Esophagus squamous epithelium (tissue), 5 donors: ENCODE measurements around the gene MYO1D. TPM values are rescaled to one million over a fixed set of nuclear protein-coding genes. Genes with fewer than 3 reads are reported as not detected.

Experiments
- DNase-seq: peaks from one replicate; lab custom pipeline; 2025; lab: John Stamatoyannopoulos, UW
- H3K27ac ChIP-seq, 4 donors: fragments of 200-600 bp; sonication (generic); one replicate each; pipeline ENCODE4 v1.5.1; 2016 to 2019; ENCODE audit warnings: mild to moderate bottlenecking in 1 of 4
- H3K27me3 ChIP-seq, 4 donors: fragments of 200-600 bp; sonication (generic); 1 replicate in 3 of 4; 2 replicates in 1 of 4; pipeline versions ENCODE4 v1.5.1 to v1.6.0; 2017 to 2021; ENCODE audit warnings: antibody characterized with exemption in 1 of 4
- H3K36me3 ChIP-seq, 3 donors: fragments of 200-600 bp; sonication (generic); one replicate each; pipeline ENCODE4 v1.5.1; 2016 to 2019
- H3K4me1 ChIP-seq, 3 donors: fragments of 200-600 bp; sonication (generic); one replicate each; pipeline ENCODE4 v1.5.1; 2017 to 2019
- H3K4me3 ChIP-seq, 4 donors: fragments of 200-600 bp; sonication (generic); 1 replicate in 3 of 4; 2 replicates in 1 of 4; pipeline ENCODE4 v1.5.1; 2016 to 2019; ENCODE audit warnings: mild to moderate bottlenecking in 2 of 4, moderate library complexity in 1 of 4
- H3K9me3 ChIP-seq, 3 donors: fragments of 200-600 bp; sonication (generic); one replicate each; pipeline ENCODE4 v1.5.1; 2016 to 2019
- POLR2A ChIP-seq, 4 donors: fragments of 450-650 bp; IDR thresholded peaks; one replicate each; pipeline ENCODE4 v1.6.1; 2017; ENCODE audit warnings: antibody characterized with exemption in 4 of 4, mild to moderate bottlenecking in 4 of 4, moderate library complexity in 3 of 4
- WGBS, 2 donors: methylation state at CpG; one replicate each; pipeline ENCODE4 v1.1.5; 2018; 5-methylcytosine and 5-hydroxymethylcytosine counted together
- intact Hi-C: fragments of 100-400 bp; cut with DNase I; formaldehyde crosslinking; loops from one replicate; pipeline ENCODE4 v1.15.0; 2022
- total RNA-seq, 4 donors: library from RNA; depleted of rRNA; stranded (reverse); fragments of >200 nt; gene quantifications; one replicate each; pipeline ENCODE4 v1.1.0, GENCODE V29; 2016
- TF ChIP-seq, protein P1 (sequence below), 6 experiments: fragments of 450-650 bp in 4 of 6; fragments of 200-600 bp in 2 of 6; sonication (generic) in 2 of 6; IDR thresholded peaks; one replicate each; pipeline ENCODE4 v1.5.1; 2016 to 2019; ENCODE audit warnings: antibody characterized with exemption in 6 of 6, mild to moderate bottlenecking in 4 of 6, moderate library complexity in 4 of 6
- donor health status: DM: yes; HTN: yes; CAD: no.

The MYO1D gene
- total RNA-seq, 4 donors from 2014 or later: 58.8 to 86.8 (median 64.3) TPM

DNA sequence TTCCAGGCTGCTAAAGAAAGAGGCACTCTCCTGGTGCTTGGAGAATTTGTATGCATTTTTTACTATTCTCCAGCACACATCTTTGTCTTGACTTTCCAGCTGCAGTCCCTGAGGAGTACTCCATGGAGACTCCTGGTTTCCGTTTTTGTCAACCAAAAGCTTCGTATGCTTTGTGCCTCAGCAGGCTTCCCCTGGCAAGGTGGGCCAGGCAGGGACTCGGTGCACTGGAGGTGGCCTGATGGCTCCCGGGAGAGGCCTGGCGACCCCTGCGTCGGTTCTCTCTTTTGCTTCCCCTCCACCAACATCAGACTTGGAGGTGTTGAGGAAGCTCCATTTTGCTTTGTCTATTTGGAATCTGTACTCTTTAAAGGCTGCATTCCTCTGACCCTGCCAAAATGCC, 366.5 kb downstream of the MYO1D start:
- Histone ChIP-seq H3K4me3 (no peak overlapping the region), H3K9me3 (no peaks in the 10 kb centered on the region), H3K27ac (no peak overlapping the region), H3K4me1 (peaks cover 0 to 6% (median 0%) of the 10 kb centered on the region in 3 donors), H3K27me3 (no peaks in the 10 kb centered on the region), H3K36me3 (peaks cover 0 to 6% (median 0%) of the 10 kb centered on the region in 3 donors)
- TF ChIP-seq, protein P1, sequence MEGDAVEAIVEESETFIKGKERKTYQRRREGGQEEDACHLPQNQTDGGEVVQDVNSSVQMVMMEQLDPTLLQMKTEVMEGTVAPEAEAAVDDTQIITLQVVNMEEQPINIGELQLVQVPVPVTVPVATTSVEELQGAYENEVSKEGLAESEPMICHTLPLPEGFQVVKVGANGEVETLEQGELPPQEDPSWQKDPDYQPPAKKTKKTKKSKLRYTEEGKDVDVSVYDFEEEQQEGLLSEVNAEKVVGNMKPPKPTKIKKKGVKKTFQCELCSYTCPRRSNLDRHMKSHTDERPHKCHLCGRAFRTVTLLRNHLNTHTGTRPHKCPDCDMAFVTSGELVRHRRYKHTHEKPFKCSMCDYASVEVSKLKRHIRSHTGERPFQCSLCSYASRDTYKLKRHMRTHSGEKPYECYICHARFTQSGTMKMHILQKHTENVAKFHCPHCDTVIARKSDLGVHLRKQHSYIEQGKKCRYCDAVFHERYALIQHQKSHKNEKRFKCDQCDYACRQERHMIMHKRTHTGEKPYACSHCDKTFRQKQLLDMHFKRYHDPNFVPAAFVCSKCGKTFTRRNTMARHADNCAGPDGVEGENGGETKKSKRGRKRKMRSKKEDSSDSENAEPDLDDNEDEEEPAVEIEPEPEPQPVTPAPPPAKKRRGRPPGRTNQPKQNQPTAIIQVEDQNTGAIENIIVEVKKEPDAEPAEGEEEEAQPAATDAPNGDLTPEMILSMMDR (IDR thresholded peaks at IDR 0.05): no peak
- TF ChIP-seq POLR2A (IDR thresholded peaks at IDR 0.05): no peak
- intact Hi-C loops: no loop called here
- 93 to 96% methylated on average over 3 to 7 of the region's 7 CpGs for WGBS, 2 donors
- DNase-seq: no peak

DNA sequence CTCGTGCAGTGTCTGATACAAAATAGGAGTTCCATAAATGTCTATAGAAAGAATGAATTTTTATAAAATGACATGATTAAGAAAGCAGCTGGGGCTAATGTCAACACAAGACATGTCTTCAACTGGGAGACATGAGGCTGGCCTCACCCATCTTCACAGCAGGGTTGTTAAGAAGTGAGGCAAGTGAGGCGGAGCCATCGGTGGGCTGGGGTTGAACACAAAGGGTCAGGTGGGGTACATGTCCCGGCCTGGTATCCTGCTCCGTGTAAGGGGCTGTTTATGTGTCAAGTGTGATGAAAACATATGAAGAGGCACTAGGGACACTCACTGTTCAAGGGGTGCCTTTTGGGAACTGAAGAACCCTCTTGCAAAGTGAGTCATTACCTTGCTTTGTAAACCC, 368.0 kb downstream of the MYO1D start:
- TF ChIP-seq, protein P1 (IDR thresholded peaks at IDR 0.05): no peak
- TF ChIP-seq POLR2A (IDR thresholded peaks at IDR 0.05): no peak
- no peak overlapping the region for H3K4me3 ChIP-seq
- DNase-seq: no peak
- WGBS, 2 donors: 80 to 89% methylated on average over 5 of the region's 5 CpGs
- H3K4me1 ChIP-seq: peaks cover 3 to 21% (median 13%) of the 10 kb centered on the region in 3 donors
- no peak overlapping the region for H3K27ac ChIP-seq
- no peaks in the 10 kb centered on the region for H3K9me3 ChIP-seq
- H3K36me3 ChIP-seq: peaks cover 0 to 6% (median 0%) of the 10 kb centered on the region in 3 donors
- H3K27me3 ChIP-seq: no peaks in the 10 kb centered on the region
- intact Hi-C loops: no loop called here

DNA sequence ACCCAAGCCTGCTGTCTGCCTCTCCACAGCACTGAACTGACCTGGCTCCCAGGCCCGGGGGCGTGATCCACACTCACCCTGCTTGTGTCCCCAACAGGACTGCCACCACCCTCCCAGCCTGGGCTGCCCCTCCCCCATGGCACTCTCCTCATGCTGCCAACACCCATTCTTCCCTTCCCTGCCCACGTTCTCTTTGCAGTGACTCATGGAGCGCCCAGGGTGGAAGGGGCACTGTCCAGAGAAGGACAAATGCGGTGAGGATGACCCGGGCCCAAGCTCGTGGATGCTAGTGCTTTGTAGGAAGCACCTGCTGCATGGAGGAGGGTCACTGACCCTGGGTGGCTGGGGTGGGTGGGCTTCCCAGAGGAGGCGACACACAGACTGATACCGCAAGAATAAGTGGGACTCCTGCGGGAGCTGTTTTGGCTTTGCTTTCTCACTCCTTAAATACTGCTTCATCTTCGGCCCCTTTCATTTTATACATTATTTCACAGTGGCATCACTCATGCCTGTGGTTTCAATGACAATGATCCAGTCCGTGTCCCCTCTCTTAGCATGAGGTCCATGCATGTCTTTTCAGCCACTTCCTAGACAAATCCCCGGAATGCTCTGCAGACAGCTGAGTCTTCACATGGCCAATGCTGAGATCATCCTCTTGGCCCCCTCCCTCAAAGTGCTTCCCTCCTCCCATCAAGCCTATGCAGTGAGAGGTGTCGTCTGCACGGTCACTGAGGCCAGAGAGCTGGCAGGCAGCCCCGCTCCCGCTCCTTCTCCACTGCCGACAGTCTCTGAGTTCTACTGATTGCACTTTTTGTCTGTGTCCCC, 372.5 kb downstream of the MYO1D start:
- peaks cover 10 to 32% (median 27%) of the 10 kb centered on the region in 3 donors for H3K4me1 ChIP-seq
- no peak for DNase-seq
- intact Hi-C loops: no loop called here
- no peaks in the 10 kb centered on the region for H3K36me3 ChIP-seq
- TF ChIP-seq, protein P1 (IDR thresholded peaks at IDR 0.05): no peak
- no peak for TF ChIP-seq POLR2A (IDR thresholded peaks at IDR 0.05)
- WGBS, 2 donors: 81 to 85% methylated on average over 14 to 16 of the region's 18 CpGs
- peak overlapping the region; percentile 69 to 87 (median 79) for H3K27ac ChIP-seq
- no peaks in the 10 kb centered on the region for H3K27me3 ChIP-seq
- no peaks in the 10 kb centered on the region for H3K9me3 ChIP-seq
- no peak overlapping the region for H3K4me3 ChIP-seq

DNA sequence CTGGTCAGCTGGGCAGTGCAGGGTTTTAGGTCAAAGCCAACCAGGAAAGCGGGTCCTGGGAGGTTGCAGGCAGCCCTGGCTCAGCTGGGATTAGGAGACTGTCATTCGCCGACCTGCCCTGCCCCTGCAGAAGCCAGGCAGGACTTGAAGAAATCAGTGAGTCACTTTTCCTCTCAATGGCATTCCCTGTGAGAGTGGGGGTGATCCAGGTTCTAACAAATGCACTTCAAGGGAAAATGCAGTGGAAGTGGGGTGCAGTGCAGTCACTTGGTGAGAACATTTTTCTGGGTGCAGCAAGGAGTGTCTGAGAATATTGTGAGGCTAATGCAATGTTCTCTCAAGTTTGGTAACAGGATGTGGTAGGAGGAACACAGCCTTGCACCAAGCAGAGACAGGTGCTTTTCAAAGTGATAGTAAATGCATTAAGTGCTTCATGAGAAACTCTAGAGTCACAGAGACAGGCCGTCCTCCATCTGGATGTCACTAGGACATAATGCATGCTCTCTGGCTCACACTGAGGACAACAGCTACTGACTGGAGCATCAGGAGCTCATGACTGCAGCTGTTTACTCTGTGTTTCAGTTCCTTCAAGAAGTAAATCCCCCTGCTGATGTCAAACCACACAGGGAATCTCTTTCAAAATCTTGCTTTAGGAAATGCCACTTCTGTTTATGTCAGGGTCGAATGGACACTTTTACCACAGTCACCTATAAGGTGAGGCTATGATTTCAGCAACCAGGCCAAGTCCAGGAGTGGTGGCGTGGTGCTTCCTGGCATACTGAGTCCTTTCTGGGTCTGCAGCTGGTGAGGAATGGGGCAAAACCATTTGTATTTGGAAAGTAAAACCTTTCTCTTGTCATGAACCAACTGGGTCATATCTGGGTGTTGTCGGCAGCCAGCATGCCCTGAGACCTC, 373.4 kb downstream of the MYO1D start:
- no peaks in the 10 kb centered on the region for H3K36me3 ChIP-seq
- peaks cover 10 to 32% (median 27%) of the 10 kb centered on the region in 3 donors for H3K4me1 ChIP-seq
- no peak for DNase-seq
- TF ChIP-seq, protein P1 (IDR thresholded peaks at IDR 0.05): peak in 1 of 6 experiments; percentile 9
- peak in 1 of 4 donors; percentile 50 for TF ChIP-seq POLR2A (IDR thresholded peaks at IDR 0.05)
- no peak overlapping the region for H3K4me3 ChIP-seq
- intact Hi-C loops: no loop called here
- H3K9me3 ChIP-seq: no peaks in the 10 kb centered on the region
- H3K27ac ChIP-seq: peak overlapping the region; percentile 69 to 87 (median 79)
- H3K27me3 ChIP-seq: no peaks in the 10 kb centered on the region
- WGBS, 2 donors: 34 to 57% methylated on average over 4 to 5 of the region's 7 CpGs
